ENCODE data around the gene CELA2B.

DNA sequence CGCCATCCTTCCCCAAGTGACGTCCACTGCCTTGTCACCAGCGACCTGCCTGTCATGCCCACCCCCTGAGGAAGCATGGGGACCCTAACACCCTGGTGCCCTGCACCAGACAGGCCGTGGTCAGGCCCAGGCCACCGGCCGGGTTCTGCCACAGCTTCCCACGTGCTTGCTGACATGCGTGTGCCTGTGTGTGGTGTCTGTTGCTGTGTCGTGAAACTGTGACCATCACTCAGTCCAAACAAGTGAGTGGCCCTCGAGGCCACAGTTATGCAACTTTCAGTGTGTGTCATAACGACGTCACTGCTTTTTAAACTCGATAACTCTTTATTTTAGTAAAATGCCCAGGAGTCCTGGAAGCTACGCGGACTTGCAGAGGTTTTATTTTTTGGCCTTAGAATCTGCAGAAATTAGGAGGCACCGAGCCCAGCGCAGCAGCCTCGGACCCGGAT, 46.2 kb upstream of the CELA2B start:
- TF ChIP-seq, protein P1, sequence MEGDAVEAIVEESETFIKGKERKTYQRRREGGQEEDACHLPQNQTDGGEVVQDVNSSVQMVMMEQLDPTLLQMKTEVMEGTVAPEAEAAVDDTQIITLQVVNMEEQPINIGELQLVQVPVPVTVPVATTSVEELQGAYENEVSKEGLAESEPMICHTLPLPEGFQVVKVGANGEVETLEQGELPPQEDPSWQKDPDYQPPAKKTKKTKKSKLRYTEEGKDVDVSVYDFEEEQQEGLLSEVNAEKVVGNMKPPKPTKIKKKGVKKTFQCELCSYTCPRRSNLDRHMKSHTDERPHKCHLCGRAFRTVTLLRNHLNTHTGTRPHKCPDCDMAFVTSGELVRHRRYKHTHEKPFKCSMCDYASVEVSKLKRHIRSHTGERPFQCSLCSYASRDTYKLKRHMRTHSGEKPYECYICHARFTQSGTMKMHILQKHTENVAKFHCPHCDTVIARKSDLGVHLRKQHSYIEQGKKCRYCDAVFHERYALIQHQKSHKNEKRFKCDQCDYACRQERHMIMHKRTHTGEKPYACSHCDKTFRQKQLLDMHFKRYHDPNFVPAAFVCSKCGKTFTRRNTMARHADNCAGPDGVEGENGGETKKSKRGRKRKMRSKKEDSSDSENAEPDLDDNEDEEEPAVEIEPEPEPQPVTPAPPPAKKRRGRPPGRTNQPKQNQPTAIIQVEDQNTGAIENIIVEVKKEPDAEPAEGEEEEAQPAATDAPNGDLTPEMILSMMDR (IDR thresholded peaks at IDR 0.05; ENCODE audit: low read depth, low read length, missing input control), result no peak
- TF ChIP-seq ATF3 (IDR thresholded peaks at IDR 0.05) (no peak), YY1 (IDR thresholded peaks at IDR 0.05) (no peak), FOXA1 (IDR thresholded peaks at IDR 0.05) (no peak)
